PC-9 (cell line): ENCODE measurements around the gene LOC101059915.

ENCODE experiments used
- EZH2 ChIP-seq: fragments of 200-600 bp; sonication (generic); IDR thresholded peaks from 2 replicates; pipeline ENCODE4 v1.8.0; 2017; ENCODE audit warnings: antibody characterized with exemption, low read depth
- TF ChIP-seq, protein P1 (sequence below): fragments of 200-600 bp; sonication (generic); conservative IDR thresholded peaks from 2 replicates; pipeline ENCODE4 v1.6.1; 2017; ENCODE audit warnings: mixed run types, antibody characterized with exemption, mild to moderate bottlenecking, moderate library complexity

GRCh38 chrX:71618303-71618721 is 49.0 kb upstream of the LOC101059915 start, which contains the start of gene CXCR3:
- TF ChIP-seq, protein P1, sequence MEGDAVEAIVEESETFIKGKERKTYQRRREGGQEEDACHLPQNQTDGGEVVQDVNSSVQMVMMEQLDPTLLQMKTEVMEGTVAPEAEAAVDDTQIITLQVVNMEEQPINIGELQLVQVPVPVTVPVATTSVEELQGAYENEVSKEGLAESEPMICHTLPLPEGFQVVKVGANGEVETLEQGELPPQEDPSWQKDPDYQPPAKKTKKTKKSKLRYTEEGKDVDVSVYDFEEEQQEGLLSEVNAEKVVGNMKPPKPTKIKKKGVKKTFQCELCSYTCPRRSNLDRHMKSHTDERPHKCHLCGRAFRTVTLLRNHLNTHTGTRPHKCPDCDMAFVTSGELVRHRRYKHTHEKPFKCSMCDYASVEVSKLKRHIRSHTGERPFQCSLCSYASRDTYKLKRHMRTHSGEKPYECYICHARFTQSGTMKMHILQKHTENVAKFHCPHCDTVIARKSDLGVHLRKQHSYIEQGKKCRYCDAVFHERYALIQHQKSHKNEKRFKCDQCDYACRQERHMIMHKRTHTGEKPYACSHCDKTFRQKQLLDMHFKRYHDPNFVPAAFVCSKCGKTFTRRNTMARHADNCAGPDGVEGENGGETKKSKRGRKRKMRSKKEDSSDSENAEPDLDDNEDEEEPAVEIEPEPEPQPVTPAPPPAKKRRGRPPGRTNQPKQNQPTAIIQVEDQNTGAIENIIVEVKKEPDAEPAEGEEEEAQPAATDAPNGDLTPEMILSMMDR = no peak
- no peak for TF ChIP-seq EZH2
